HG03520 (cell line): ENCODE results near the gene CHDH.

ENCODE experiments used
- ATAC-seq: cut with Tn5 transposase; IDR thresholded peaks from one replicate; pipeline ENCODE4 v1.9.1; 2021; ENCODE audit warnings: mild to moderate bottlenecking, moderate library complexity; ENCODE audit not compliant: unreplicated experiment

Gene CHDH

GRCh38 chr3:53856964-53857363 is 10.7 kb upstream of the CHDH start:
- ATAC-seq: no peak

- ATAC-seq: no peak
These were observed 4.7 kb upstream of the CHDH start for GRCh38 chr3:53850895-53851294.

GRCh38 chr3:53849916-53850315 is 3.7 kb upstream of the CHDH start:
- no peak for ATAC-seq

- no peak for ATAC-seq
These were observed 584 bp upstream of the CHDH start for GRCh38 chr3:53846851-53847155.

- no peak for ATAC-seq
These were observed 412 bp downstream of the CHDH start for GRCh38 chr3:53845881-53846133.

GRCh38 chr3:53845103-53845880 is 927 bp downstream of the CHDH start:
- no peak for ATAC-seq

GRCh38 chr3:53844262-53845102 is 1.7 kb downstream of the CHDH start:
- no peak for ATAC-seq

GRCh38 chr3:53843195-53844177 is 2.7 kb downstream of the CHDH start:
- ATAC-seq: no peak

GRCh38 chr3:53842436-53843194 is 3.6 kb downstream of the CHDH start:
- no peak for ATAC-seq

- ATAC-seq: no peak
These were observed 4.9 kb downstream of the CHDH start for GRCh38 chr3:53841296-53841695.

GRCh38 chr3:53837331-53837730 is 8.9 kb downstream of the CHDH start:
- no peak for ATAC-seq

GRCh38 chr3:53836084-53836872 is 9.9 kb downstream of the CHDH start:
- no peak for ATAC-seq

- ATAC-seq: no peak
These were observed 11.0 kb downstream of the CHDH start for GRCh38 chr3:53835257-53835656.

GRCh38 chr3:53834429-53835095 is 11.7 kb downstream of the CHDH start:
- ATAC-seq: no peak

GRCh38 chr3:53833700-53834099 is 12.5 kb downstream of the CHDH start:
- ATAC-seq: no peak

GRCh38 chr3:53833053-53833645 is 13.1 kb downstream of the CHDH start:
- ATAC-seq: no peak

- ATAC-seq: no peak
These were observed 15.3 kb downstream of the CHDH start for GRCh38 chr3:53830944-53831343.

- ATAC-seq: no peak
These were observed 16.6 kb downstream of the CHDH start for GRCh38 chr3:53829605-53830004.

GRCh38 chr3:53828581-53828980 is 17.6 kb downstream of the CHDH start:
- ATAC-seq: no peak
